Transverse colon (tissue), 4 donors: ENCODE results near the gene SOX18. TPM values are rescaled to one million over a fixed set of nuclear protein-coding genes. Genes with fewer than 3 reads are reported as not detected.

Experiments used
- DNase-seq: peaks from one replicate; pipeline ENCODE4 v3.0.0-alpha.2; 2019
- H3K27ac ChIP-seq, 4 donors: fragments of 200-600 bp; sonication (generic); 2 replicates each; pipeline ENCODE4 v1.5.1; 2016 to 2018; ENCODE audit warnings: inconsistent platforms in 4 of 4
- H3K27me3 ChIP-seq: fragments of 200-600 bp; sonication (generic); 2 replicates; pipeline ENCODE4 v1.5.1; 2017; ENCODE audit warnings: inconsistent platforms
- H3K36me3 ChIP-seq, 4 donors: fragments of 200-600 bp; sonication (generic); 2 replicates each; pipeline ENCODE4 v1.5.1; 2017 to 2019; ENCODE audit warnings: inconsistent platforms in 4 of 4
- H3K4me1 ChIP-seq, 4 donors: fragments of 200-600 bp; sonication (generic); 2 replicates each; pipeline ENCODE4 v1.5.1; 2017 to 2020; ENCODE audit warnings: inconsistent platforms in 4 of 4
- H3K4me3 ChIP-seq, 4 donors: fragments of 200-600 bp; sonication (generic); 1 replicate in 1 of 4; 2 replicates in 3 of 4; pipeline versions ENCODE4 v1.5.1 to v1.6.1; 2017 to 2019; ENCODE audit warnings: inconsistent platforms in 4 of 4
- H3K9me3 ChIP-seq, 2 donors: fragments of 200-600 bp; sonication (generic); 2 replicates each; pipeline ENCODE4 v1.5.1; 2017 to 2019; ENCODE audit warnings: inconsistent platforms in 2 of 2
- CTCF ChIP-seq, 5 experiments: fragments of 200-600 bp in 3 of 5; fragments of 450-650 bp in 2 of 5; sonication (generic) in 3 of 5; IDR thresholded peaks; 1 replicate in 2 of 5; 2 replicates in 3 of 5; pipeline ENCODE4 v1.5.1; 2016 to 2017; ENCODE audit warnings: antibody characterized with exemption in 5 of 5, inconsistent platforms in 3 of 5, mild to moderate bottlenecking in 2 of 5, moderate library complexity in 1 of 5
- EP300 ChIP-seq: sonication (generic); formaldehyde crosslinking; IDR thresholded peaks from one replicate; pipeline ENCODE4 v1.6.1; 2017; ENCODE audit warnings: antibody characterized with exemption, low read depth
- POLR2A ChIP-seq: fragments of 450-650 bp; IDR thresholded peaks from one replicate; pipeline ENCODE4 v1.6.1; 2016; ENCODE audit warnings: antibody characterized with exemption, mild to moderate bottlenecking, moderate library complexity
- POLR2AphosphoS5 ChIP-seq, 3 donors: sonication (generic); formaldehyde crosslinking; IDR thresholded peaks; one replicate each; pipeline ENCODE4 v1.6.1; 2016; ENCODE audit warnings: antibody characterized with exemption in 3 of 3
- WGBS, 2 donors: methylation state at CpG; one replicate each; pipeline ENCODE4 v1.1.5; 2018; ENCODE audit warnings: low coverage in 1 of 2; 5-methylcytosine and 5-hydroxymethylcytosine counted together
- in situ Hi-C, 4 donors: fragments of 200-750 bp; cut with MboI; loops; one replicate each; pipeline versions ENCODE4 v1.15.0 to v1.15.1; 2017; ENCODE audit warnings: low sequenced_read_pairs in 3 of 4, low pct_ligation_motif_present in 1 of 4, low pct_unique_long_range_greater_than_20kb in 1 of 4
- intact Hi-C: fragments of 100-400 bp; cut with DNase I; formaldehyde crosslinking; loops from one replicate; pipeline ENCODE4 v1.15.1; 2023; ENCODE audit warnings: low total_unique reads
- total RNA-seq, 4 donors: library from RNA; depleted of rRNA; stranded (reverse); fragments of >200 nt; gene quantifications; one replicate each; pipeline ENCODE4 v1.1.0, GENCODE V29; 2016

Gene SOX18
- total RNA-seq, 4 donors from 2014 or later, result 1.8 to 14.2 (median 6.5) TPM

GRCh38 chr20:64076061-64076997 lies 26.9 kb upstream of the SOX18 start:
- no peak for TF ChIP-seq CTCF (IDR thresholded peaks at IDR 0.05)
- TF ChIP-seq POLR2AphosphoS5 (IDR thresholded peaks at IDR 0.05), result no peak
- no peak for TF ChIP-seq POLR2A
- no peak for TF ChIP-seq EP300
- Histone ChIP-seq H3K9me3 (no peaks in the 10 kb centered on the region), H3K36me3 (no peaks in the 10 kb centered on the region), H3K27ac (peak overlapping the region; percentile 59 to 78 (median 76)), H3K4me1 (peaks cover 9 to 19% (median 15%) of the 10 kb centered on the region in 4 donors), H3K27me3 (peaks cover 20% of the 10 kb centered on the region), H3K4me3 (peak overlapping the region in 1 of 4 donors; percentile 84)
- intact Hi-C loops (no loop called here), in situ Hi-C loops (no loop called here)
- WGBS, 2 donors, result 79 to 91% methylated on average over 3 to 16 of the region's 22 CpGs
- DNase-seq, result no peak

- WGBS, 2 donors, result 88% methylated on average over 12 of the region's 12 CpGs; no CpG with 5 or more reads in 1 of the 2 donors
- intact Hi-C loops (no loop called here), in situ Hi-C loops (no loop called here)
- peaks cover 13% of the 10 kb centered on the region for H3K27me3 ChIP-seq
- TF ChIP-seq POLR2A (no peak), EP300 (no peak), CTCF (IDR thresholded peaks at IDR 0.05) (no peak), POLR2AphosphoS5 (IDR thresholded peaks at IDR 0.05) (no peak)
- DNase-seq, result no peak
- no peak overlapping the region for H3K4me3 ChIP-seq
- H3K4me1 ChIP-seq, result peaks cover 9 to 19% (median 15%) of the 10 kb centered on the region in 4 donors
- no peaks in the 10 kb centered on the region for H3K9me3 ChIP-seq
- no peaks in the 10 kb centered on the region for H3K36me3 ChIP-seq
- H3K27ac ChIP-seq, result no peak overlapping the region
Measured at GRCh38 chr20:64075556-64075955, 26.1 kb upstream of the SOX18 start.

GRCh38 chr20:64074963-64075362 lies 25.5 kb upstream of the SOX18 start:
- no peak overlapping the region for H3K4me3 ChIP-seq
- peaks cover 13% of the 10 kb centered on the region for H3K27me3 ChIP-seq
- H3K4me1 ChIP-seq, result peaks cover 9 to 19% (median 15%) of the 10 kb centered on the region in 4 donors
- intact Hi-C loops, result no loop called here
- H3K27ac ChIP-seq, result no peak overlapping the region
- no peaks in the 10 kb centered on the region for H3K9me3 ChIP-seq
- in situ Hi-C loops, result no loop called here
- TF ChIP-seq POLR2A (no peak), EP300 (no peak), CTCF (IDR thresholded peaks at IDR 0.05) (no peak), POLR2AphosphoS5 (IDR thresholded peaks at IDR 0.05) (no peak)
- DNase-seq, result no peak
- H3K36me3 ChIP-seq, result no peaks in the 10 kb centered on the region
- 83% methylated on average over 7 of the region's 8 CpGs; no CpG with 5 or more reads in 1 of the 2 donors for WGBS, 2 donors

- H3K4me1 ChIP-seq, result peaks cover 9 to 16% (median 12%) of the 10 kb centered on the region in 4 donors
- WGBS, 2 donors, result 80 to 85% methylated on average over 2 to 28 of the region's 28 CpGs
- H3K27me3 ChIP-seq, result peaks cover 10% of the 10 kb centered on the region
- no peak overlapping the region for H3K27ac ChIP-seq
- intact Hi-C loops (no loop called here), in situ Hi-C loops (no loop called here)
- no peak for DNase-seq
- TF ChIP-seq POLR2AphosphoS5 (IDR thresholded peaks at IDR 0.05) (no peak), CTCF (IDR thresholded peaks at IDR 0.05) (no peak), EP300 (no peak), POLR2A (no peak)
- H3K4me3 ChIP-seq, result no peak overlapping the region
- H3K36me3 ChIP-seq, result no peaks in the 10 kb centered on the region
- H3K9me3 ChIP-seq, result no peaks in the 10 kb centered on the region
Measured at GRCh38 chr20:64074184-64074789, 24.8 kb upstream of the SOX18 start.
